Measurements from ENCODE around the gene PIGBOS1.

PIGBOS1 gene

GRCh38 chr15:55318588-55319494 lies at the start of gene PIGBOS1, which contains the start of gene PIGB:
TSS of gene PIGBOS1 (minus strand) at chr15:55319123. CDS start at chr15:55317792, 1,331 bp downstream.
TSS of gene PIGB (plus strand) at chr15:55319222. CDS start at chr15:55319251, 29 bp downstream.
- peak; percentile 62; the same call in 1 of the 2 replicates for TF ChIP-seq POLR2A (IDR thresholded peaks at IDR 0.05; ENCODE audit: low read depth, low read length)
- FAIRE-seq = no peak
- peak; percentile 57 for DNase-seq (ENCODE audit: insufficient read length, low spot score)

GRCh38 chr15:55366981-55367380 lies 48.1 kb upstream of the PIGBOS1 start:
- TF ChIP-seq POLR2A (IDR thresholded peaks at IDR 0.05; ENCODE audit: low read depth, low read length) = no peak
- DNase-seq (ENCODE audit: insufficient read length, low spot score) (no peak), FAIRE-seq (no peak)

DNA sequence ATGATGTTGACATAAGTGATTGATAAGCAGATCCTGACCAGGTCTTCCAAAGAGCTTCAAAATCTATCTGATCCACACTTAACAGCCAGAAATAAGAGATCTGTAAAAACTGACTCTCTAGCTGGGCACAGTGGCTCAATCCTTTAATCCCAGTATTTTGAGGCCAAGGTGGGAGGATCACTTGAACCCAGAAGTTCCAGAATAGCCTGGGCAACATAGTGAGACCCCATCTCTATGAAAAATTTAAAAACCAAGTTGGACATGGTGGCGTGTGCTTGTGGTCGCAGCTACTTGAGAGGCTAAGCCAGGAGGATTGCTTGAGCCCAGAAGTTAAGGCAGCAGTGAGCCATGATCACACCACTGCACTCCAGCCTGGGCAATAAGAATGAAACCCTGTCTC lies 43.7 kb upstream of the PIGBOS1 start:
- DNase-seq (ENCODE audit: insufficient read length, low spot score) (no peak), FAIRE-seq (no peak)
- no peak for TF ChIP-seq POLR2A (IDR thresholded peaks at IDR 0.05; ENCODE audit: low read depth, low read length)

GRCh38 chr15:55361048-55361447 lies 42.1 kb upstream of the PIGBOS1 start:
- no peak for FAIRE-seq
- no peak for TF ChIP-seq POLR2A (IDR thresholded peaks at IDR 0.05; ENCODE audit: low read depth, low read length)
- DNase-seq (ENCODE audit: insufficient read length, low spot score) = no peak

GRCh38 chr15:55360256-55360655 lies 41.3 kb upstream of the PIGBOS1 start:
- no peak for TF ChIP-seq POLR2A (IDR thresholded peaks at IDR 0.05; ENCODE audit: low read depth, low read length)
- no peak for DNase-seq (ENCODE audit: insufficient read length, low spot score)
- no peak for FAIRE-seq

GRCh38 chr15:55358471-55358870 lies 39.5 kb upstream of the PIGBOS1 start:
- DNase-seq (ENCODE audit: insufficient read length, low spot score) (no peak), FAIRE-seq (no peak)
- no peak for TF ChIP-seq POLR2A (IDR thresholded peaks at IDR 0.05; ENCODE audit: low read depth, low read length)

- DNase-seq (ENCODE audit: insufficient read length, low spot score) (no peak), FAIRE-seq (no peak)
Measured at GRCh38 chr15:55357774-55358173, 38.9 kb upstream of the PIGBOS1 start.

DNA sequence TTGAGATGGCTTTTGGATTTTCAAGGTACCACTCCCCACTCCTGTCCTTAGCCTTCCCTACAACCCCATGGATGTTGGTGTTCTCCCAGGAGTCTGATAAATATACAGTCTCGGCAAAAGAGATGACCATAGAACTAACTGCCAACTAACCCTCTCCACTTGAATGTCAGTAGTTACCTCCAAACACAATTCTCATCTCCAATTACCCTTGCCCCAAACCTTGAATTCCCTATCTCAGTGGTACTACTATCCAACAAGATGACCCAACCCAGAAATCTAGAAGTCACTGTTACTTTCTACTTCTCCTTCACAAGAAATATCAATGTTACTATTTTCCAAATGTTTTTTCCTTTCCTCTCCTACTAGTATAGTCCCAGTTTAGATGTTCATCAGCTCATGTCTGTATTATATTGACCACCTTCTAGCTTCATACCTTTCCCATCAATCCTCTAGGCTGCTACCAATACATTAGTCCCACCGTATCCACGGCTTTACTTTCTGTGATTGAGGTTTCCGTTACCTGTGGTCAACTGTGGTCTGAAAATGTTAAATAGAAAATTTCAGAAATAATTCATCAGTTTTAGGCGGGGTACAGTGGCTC lies 38.2 kb upstream of the PIGBOS1 start:
- no peak for TF ChIP-seq POLR2A (IDR thresholded peaks at IDR 0.05; ENCODE audit: low read depth, low read length)
- FAIRE-seq (no peak), DNase-seq (ENCODE audit: insufficient read length, low spot score) (no peak)

More at GRCh38 chr15:55357774-55358173, 38.9 kb upstream of the PIGBOS1 start:
- TF ChIP-seq POLR2A (IDR thresholded peaks at IDR 0.05; ENCODE audit: low read depth, low read length) = no peak

DNA sequence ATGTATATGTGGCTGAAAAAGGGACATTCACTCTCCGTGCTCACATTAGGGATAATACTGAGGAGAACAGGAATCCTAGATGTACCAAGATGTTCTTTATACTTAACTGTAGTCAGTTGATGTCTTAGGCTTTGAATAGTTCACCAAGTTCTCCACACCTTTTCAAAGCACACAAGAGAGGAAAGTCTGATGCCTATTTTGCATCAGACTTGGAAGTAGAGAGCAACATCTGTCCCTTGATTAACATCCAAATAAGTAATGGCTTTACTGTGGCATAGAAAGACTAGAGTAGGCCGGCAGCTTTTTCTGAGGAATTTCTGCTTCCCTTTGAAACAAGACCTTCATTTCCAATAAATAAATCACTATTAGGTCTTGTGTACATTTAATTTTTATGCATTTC lies 34.1 kb upstream of the PIGBOS1 start:
- no peak for DNase-seq (ENCODE audit: insufficient read length, low spot score)
- TF ChIP-seq POLR2A (IDR thresholded peaks at IDR 0.05; ENCODE audit: low read depth, low read length) = no peak
- no peak for FAIRE-seq

DNA sequence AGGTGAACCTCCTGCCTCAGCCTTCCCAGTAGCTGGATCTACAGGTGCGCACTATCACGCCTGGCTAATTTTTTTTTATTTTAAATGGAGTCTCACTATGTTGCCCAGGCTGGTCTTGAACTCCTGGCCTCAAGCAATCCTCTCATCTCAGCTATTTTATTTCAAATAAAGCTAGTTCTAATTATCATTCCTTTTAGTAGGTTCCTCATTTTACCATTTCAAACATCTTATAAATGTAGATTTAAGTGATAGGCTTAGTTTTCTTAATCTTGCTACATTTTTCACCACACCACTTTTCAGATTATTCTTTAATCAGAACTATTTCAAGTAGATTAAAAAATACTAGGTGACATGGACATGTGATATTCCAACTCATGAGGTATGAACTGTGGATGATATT lies 30.4 kb upstream of the PIGBOS1 start:
- no peak for DNase-seq (ENCODE audit: insufficient read length, low spot score)
- no peak for FAIRE-seq
- TF ChIP-seq POLR2A (IDR thresholded peaks at IDR 0.05; ENCODE audit: low read depth, low read length) = no peak

DNA sequence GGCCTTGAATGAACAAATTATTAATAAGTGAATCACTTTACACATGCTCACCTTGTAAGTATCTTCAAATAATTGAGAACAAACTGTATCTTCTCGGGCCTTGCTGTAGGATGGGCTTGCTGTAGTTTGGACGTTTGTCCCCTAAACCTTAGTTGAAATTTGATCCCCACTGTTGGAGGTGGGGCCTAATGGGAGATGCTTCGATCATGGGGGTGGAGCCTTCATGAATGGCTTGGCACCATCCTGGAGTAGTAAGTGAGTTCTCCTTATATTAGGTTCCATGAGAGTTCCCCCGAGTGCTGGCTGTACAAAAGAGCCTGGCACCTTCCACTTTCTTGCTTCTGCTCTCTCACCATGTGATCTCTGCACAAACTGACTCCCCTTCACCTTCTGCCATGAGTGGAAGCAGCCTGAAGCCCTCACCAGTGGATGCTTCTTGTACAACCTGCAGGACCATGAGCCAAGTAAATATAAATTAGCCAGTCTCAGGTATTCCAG lies 29.4 kb upstream of the PIGBOS1 start:
- FAIRE-seq (no peak), DNase-seq (ENCODE audit: insufficient read length, low spot score) (no peak)
- TF ChIP-seq POLR2A (IDR thresholded peaks at IDR 0.05; ENCODE audit: low read depth, low read length) = no peak

DNA sequence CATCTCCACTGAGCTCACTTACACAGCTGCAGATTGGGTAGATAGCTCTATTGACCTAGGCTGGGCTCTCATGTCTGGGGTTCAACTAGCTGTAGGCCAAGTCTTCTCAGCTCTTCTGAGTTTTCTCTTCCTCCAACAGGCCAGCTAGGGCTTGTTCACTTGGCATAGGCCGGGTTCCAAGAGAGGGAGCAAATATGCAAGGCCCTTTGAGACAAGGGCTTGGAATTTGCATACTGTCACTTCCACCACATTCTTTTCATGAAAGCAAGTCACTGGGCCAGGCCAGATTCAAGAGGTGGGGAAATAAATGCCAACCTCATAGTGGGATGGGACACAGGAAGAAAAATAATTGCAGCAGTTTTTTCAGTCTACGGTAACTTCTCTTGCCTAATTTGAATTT lies 25.3 kb upstream of the PIGBOS1 start:
- DNase-seq (ENCODE audit: insufficient read length, low spot score) (no peak), FAIRE-seq (no peak)
- TF ChIP-seq POLR2A (IDR thresholded peaks at IDR 0.05; ENCODE audit: low read depth, low read length) = no peak

DNA sequence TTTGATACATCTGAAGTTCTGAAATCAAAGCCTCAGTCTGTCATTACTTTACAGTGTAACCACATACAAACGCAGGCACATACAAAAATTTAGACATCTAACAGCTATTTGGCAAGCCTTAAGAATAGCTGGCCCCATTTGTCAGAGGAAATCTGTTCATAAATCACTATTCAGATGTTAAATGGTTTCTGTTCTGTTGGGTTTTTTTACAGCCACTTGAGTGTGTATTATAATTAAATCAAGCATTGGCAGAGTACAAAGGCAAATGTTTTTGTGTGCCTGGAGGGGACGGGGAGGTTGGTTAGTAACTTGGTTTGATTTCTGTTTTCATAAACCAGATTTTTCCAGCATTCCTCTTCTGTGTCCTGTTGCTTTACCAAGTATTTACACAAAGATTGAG lies 24.2 kb upstream of the PIGBOS1 start:
- TF ChIP-seq POLR2A (IDR thresholded peaks at IDR 0.05; ENCODE audit: low read depth, low read length) = no peak
- DNase-seq (ENCODE audit: insufficient read length, low spot score) = no peak
- FAIRE-seq = no peak

GRCh38 chr15:55337160-55337559 lies 18.2 kb upstream of the PIGBOS1 start:
- DNase-seq (ENCODE audit: insufficient read length, low spot score) (no peak), FAIRE-seq (no peak)
- no peak for TF ChIP-seq POLR2A (IDR thresholded peaks at IDR 0.05; ENCODE audit: low read depth, low read length)

All from H54 (cell line).